ENCODE results near the gene KLHL1. TPM values are rescaled to one million over a fixed set of nuclear protein-coding genes. Genes with fewer than 3 reads are reported as not detected.

Gene KLHL1
- not detected in 2 replicates for total RNA-seq

DNA sequence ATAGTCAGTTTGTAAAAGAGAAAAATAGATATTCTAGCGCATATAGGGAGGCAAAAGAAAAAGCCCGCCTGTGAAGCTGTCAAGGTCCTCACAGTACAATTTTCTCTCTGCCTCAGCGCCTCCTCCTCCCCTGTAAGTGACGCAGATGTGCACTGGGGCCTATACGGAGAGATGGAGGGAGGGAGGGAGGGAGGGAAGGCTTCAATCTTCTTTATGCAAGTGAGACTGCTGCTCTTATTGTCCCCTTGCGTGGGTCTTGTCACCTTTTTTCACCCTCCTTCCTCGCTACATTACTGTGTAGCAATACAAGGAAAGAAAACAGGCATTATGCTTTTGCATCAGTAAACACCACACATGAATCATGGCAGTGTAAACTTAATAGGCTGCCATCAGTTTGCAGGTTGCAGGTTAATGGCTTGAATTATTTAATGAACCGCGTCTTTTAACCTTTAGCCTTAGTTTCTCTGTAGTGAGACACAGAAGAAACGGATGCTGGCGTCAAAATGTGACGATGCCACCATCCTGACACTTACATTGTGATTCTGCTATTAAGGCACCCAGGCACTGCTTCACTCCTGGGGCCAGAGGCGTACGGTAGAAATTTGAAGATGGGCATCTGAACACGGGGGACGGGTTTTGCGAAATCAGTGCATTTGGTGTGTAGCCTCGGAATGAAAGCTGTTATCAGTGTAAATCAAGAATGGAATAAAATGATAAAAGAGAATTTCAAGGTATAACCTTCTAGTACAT, at the start of gene KLHL1:
KLHL1 (minus strand) TSS at position 97 of the 750 bp plus-strand sequence. CDS start 753 bp downstream, outside the sequence.

GRCh38 chr13:70107498-70108281, 562 bp downstream of the KLHL1 start, which contains the start of gene ATXN8OS:
ATXN8OS (plus strand) TSS chr13:70107826.

Other genes with a start within 250 kb of the KLHL1 start
- not detected in 2 replicates for gene ATXN8OS, start 626 bp downstream of the KLHL1 start, total RNA-seq

All from bronchus fibroblast of lung (primary cell).